ENCODE data around the gene TSSK6.

GRCh38 chr19:19465436-19466070, 49.8 kb downstream of the TSSK6 start:
- no peak for TF ChIP-seq CTCF (IDR thresholded peaks at IDR 0.05)
- no peak for TF ChIP-seq POLR2AphosphoS5 (IDR thresholded peaks at IDR 0.05)
